Muscle of back (tissue), 11 donors: ENCODE data around the gene PPP2R5E. TPM values are rescaled to one million over a fixed set of nuclear protein-coding genes. Genes with fewer than 3 reads are reported as not detected.
"Not testable (repeated sequence)": the region's sequence is repeated elsewhere in the genome, so short reads cannot be mapped to it uniquely, and the experiment has no call there.

ENCODE experiments used
- DNase-seq, 3 donors: peaks; one replicate each; pipeline versions ENCODE4 v3.0.0 to v3.0.0-alpha.2; 2013
- polyA plus RNA-seq, 10 donors: library from polyadenylated mRNA; unstranded; fragments of 120-200 nt; gene quantifications; one replicate each; pipeline ENCODE4 v1.2.1, GENCODE V29; 2013; ENCODE audit not compliant: insufficient read length in 10 of 10

The PPP2R5E gene
- polyA plus RNA-seq, 10 donors, result 19.5 to 29.9 (median 24.0) TPM

- DNase-seq, result no peak
Observed at GRCh38 chr14:63524537-63525155, 18.5 kb downstream of the PPP2R5E start.

- no peak for DNase-seq
Observed at GRCh38 chr14:63523735-63524426, 19.3 kb downstream of the PPP2R5E start.

GRCh38 chr14:63522511-63522910 lies 20.7 kb downstream of the PPP2R5E start:
- not testable (repeated sequence) for DNase-seq

GRCh38 chr14:63517354-63517753 lies 25.8 kb downstream of the PPP2R5E start:
- DNase-seq, result no peak

GRCh38 chr14:63515240-63515639 lies 27.9 kb downstream of the PPP2R5E start:
- no peak for DNase-seq

GRCh38 chr14:63513756-63514155 lies 29.4 kb downstream of the PPP2R5E start:
- DNase-seq, result no peak

- DNase-seq, result no peak
Observed at GRCh38 chr14:63512861-63513260, 30.3 kb downstream of the PPP2R5E start.

GRCh38 chr14:63510538-63510937 lies 32.6 kb downstream of the PPP2R5E start:
- no peak for DNase-seq

- no peak for DNase-seq
Observed at GRCh38 chr14:63508033-63508432, 35.1 kb downstream of the PPP2R5E start.

GRCh38 chr14:63504648-63505047 lies 38.5 kb downstream of the PPP2R5E start:
- no peak for DNase-seq

GRCh38 chr14:63501429-63501828 lies 41.7 kb downstream of the PPP2R5E start:
- DNase-seq, result no peak

GRCh38 chr14:63499701-63500250 lies 43.4 kb downstream of the PPP2R5E start:
- no peak for DNase-seq

- no peak for DNase-seq
Observed at GRCh38 chr14:63496837-63497400, 46.3 kb downstream of the PPP2R5E start.

GRCh38 chr14:63493246-63493645 lies 49.9 kb downstream of the PPP2R5E start:
- DNase-seq, result no peak

- DNase-seq, result peak in 1 of 3 donors; percentile 33
Observed at GRCh38 chr14:63492391-63492790, 50.8 kb downstream of the PPP2R5E start.

GRCh38 chr14:63487724-63488123 lies 55.5 kb downstream of the PPP2R5E start:
- DNase-seq, result no peak

GRCh38 chr14:63486738-63487137 lies 56.4 kb downstream of the PPP2R5E start:
- DNase-seq, result no peak

GRCh38 chr14:63483315-63483714 lies 59.9 kb downstream of the PPP2R5E start:
- no peak for DNase-seq

- DNase-seq, result no peak
Observed at GRCh38 chr14:63480599-63480998, 62.6 kb downstream of the PPP2R5E start.

- DNase-seq, result no peak
Observed at GRCh38 chr14:63478437-63478852, 64.7 kb downstream of the PPP2R5E start.

GRCh38 chr14:63478010-63478409 lies 65.2 kb downstream of the PPP2R5E start:
- peak in 2 of 3 donors; percentile 23 to 48 for DNase-seq

- no peak for DNase-seq
Observed at GRCh38 chr14:63477556-63477955, 65.6 kb downstream of the PPP2R5E start.

GRCh38 chr14:63475761-63476160 lies 67.4 kb downstream of the PPP2R5E start:
- DNase-seq, result peak in 2 of 3 donors; percentile 35 to 62
